Measurements from ENCODE around the gene CCNT1.
"Not testable (repeated sequence)": the region's sequence is repeated elsewhere in the genome, so short reads cannot be mapped to it uniquely, and the experiment has no call there.

DNA sequence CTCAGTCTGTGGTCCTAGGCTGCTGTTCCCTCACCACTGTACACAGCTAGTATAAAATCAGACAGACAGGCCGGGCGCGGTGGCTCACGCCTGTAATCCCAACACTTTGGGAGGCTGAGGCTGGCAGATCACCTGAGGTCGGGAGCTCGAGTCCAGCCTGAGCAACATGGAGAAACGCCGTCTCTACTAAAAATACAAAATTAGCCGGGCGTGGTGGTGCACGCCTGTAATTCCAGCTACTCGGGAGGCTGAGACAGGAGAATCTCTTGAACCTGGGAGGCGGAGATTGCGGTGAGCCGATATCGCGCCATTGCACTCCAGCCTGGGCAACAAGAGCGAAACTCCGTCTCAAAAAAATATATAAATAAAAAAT is 34.0 kb downstream of the CCNT1 start:
- TF ChIP-seq, protein P1, sequence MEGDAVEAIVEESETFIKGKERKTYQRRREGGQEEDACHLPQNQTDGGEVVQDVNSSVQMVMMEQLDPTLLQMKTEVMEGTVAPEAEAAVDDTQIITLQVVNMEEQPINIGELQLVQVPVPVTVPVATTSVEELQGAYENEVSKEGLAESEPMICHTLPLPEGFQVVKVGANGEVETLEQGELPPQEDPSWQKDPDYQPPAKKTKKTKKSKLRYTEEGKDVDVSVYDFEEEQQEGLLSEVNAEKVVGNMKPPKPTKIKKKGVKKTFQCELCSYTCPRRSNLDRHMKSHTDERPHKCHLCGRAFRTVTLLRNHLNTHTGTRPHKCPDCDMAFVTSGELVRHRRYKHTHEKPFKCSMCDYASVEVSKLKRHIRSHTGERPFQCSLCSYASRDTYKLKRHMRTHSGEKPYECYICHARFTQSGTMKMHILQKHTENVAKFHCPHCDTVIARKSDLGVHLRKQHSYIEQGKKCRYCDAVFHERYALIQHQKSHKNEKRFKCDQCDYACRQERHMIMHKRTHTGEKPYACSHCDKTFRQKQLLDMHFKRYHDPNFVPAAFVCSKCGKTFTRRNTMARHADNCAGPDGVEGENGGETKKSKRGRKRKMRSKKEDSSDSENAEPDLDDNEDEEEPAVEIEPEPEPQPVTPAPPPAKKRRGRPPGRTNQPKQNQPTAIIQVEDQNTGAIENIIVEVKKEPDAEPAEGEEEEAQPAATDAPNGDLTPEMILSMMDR (IDR thresholded peaks at IDR 0.05; ENCODE audit: low read depth, low read length, poor library complexity, severe bottlenecking), result not testable (repeated sequence)
- not testable (repeated sequence) for TF ChIP-seq EZH2phosphoT487 (IDR thresholded peaks at IDR 0.05; ENCODE audit: borderline replicate concordance, low read length)

Data from DOHH2 (cell line).